GM10266 (cell line): ENCODE results near the gene DSPP.

Experiments used
- DNase-seq: peaks from one replicate; pipeline ENCODE4 v3.0.0; 2012; ENCODE audit errors: extremely low spot score
- TF ChIP-seq, protein P1 (sequence below): IDR thresholded peaks from 2 replicates; pipeline ENCODE4 v1.5.1; 2012; ENCODE audit warnings: mild to moderate bottlenecking, low read depth; ENCODE audit not compliant: control insufficient read depth, insufficient read depth; ENCODE audit errors: missing control alignments

Gene DSPP

DNA sequence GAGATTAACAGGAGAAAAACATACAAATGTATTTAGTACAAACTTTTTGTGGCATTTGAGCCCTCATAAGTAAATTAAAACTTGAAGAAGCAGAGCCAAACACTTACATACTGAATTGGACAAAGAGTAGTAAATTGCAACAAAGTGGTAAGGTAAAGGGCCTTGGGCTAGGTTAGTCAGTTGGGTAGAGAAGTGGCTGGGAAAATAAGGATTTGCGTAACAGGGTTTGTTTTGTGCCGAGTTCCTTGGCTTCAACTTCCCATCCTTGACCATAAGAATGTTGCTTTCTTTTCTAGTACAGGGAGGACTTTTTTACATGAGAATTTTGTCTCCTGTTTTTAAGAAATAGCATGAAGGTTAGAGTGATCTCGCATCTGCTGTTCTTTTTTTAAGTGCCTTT is 33.3 kb upstream of the DSPP start:
- no peak for DNase-seq

DNA sequence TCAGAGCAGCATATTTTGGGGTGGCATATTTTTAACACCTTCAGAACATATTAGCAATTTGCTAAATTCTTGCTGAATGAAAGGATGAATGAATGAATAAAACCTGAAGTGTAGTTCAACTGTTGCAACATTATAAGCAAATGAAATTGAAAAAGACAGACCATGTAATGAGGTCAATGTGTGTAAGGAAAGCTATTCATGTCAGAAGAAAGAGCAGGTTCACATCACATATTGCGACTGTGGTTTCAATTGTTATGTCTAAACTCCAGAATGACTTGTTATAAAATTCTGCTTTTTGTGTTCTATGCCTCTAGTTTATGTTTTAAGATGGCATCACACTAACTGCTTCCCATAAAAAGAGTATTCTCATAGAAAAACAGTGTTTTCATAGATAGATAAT is 32.9 kb upstream of the DSPP start:
- no peak for DNase-seq
- TF ChIP-seq, protein P1, sequence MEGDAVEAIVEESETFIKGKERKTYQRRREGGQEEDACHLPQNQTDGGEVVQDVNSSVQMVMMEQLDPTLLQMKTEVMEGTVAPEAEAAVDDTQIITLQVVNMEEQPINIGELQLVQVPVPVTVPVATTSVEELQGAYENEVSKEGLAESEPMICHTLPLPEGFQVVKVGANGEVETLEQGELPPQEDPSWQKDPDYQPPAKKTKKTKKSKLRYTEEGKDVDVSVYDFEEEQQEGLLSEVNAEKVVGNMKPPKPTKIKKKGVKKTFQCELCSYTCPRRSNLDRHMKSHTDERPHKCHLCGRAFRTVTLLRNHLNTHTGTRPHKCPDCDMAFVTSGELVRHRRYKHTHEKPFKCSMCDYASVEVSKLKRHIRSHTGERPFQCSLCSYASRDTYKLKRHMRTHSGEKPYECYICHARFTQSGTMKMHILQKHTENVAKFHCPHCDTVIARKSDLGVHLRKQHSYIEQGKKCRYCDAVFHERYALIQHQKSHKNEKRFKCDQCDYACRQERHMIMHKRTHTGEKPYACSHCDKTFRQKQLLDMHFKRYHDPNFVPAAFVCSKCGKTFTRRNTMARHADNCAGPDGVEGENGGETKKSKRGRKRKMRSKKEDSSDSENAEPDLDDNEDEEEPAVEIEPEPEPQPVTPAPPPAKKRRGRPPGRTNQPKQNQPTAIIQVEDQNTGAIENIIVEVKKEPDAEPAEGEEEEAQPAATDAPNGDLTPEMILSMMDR = no peak

More for the DNA sequence above, 33.3 kb upstream of the DSPP start:
- TF ChIP-seq, protein P1 = no peak

DNA sequence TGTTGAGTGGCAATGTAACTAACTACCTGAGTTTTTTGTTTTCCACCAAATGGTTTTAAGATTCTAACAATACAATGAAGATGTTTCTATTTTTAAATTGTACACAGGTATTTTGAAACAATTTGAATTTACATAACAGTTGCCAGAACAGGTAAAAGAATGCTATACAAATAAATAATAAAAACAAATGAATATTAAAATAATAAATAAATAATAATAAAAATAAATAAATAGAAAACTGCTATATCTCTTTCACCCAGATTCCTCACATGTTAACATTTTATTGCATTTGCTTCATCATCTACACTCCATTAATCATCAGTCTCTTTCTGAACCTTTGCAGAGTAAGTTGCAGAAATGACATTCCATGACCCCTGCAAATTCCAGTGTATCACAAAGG is 32.3 kb upstream of the DSPP start:
- TF ChIP-seq, protein P1 = no peak
- no peak for DNase-seq

DNA sequence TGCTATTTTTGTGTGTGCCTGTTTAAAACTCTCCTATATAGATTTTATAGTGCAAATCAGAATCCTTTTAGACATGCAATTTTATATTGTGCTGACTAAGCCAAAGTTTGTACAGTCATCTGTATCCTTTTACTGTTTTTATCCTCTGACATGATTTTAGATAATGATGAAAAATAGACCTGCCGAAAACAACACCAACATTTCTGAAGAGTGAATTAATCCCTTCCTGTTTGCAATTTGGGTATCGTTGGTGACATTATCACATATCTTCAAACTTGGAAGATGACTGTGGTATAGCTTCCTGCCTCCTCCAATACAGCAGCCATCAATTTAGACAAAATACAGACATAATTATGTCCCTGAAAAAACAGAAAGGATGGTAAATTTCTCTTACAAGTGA is 28.9 kb upstream of the DSPP start:
- DNase-seq = no peak
- TF ChIP-seq, protein P1 = no peak

DNA sequence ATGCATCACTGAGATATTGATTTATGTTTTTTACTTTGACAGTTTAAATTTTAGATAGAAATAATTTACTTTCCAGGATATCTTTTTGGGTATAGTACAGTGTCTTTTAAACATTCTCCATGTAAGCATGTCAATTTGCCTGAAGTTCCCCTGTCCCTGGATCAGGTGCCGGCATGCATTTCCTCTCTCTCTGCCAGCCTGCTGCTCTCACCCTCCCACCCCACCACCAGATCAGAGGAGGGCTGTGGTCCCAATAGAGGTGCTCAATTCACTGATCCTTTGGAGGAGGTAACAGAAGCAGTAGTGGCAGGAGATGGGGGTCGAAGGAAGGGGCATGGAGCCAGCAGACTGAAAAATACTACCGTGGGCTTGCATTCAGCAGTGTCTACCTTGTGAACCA is 28.3 kb upstream of the DSPP start:
- no peak for DNase-seq
- TF ChIP-seq, protein P1 = no peak

GRCh38 chr4:87584222-87584908 is 24.0 kb upstream of the DSPP start:
- TF ChIP-seq, protein P1 = no peak
- DNase-seq = no peak

DNA sequence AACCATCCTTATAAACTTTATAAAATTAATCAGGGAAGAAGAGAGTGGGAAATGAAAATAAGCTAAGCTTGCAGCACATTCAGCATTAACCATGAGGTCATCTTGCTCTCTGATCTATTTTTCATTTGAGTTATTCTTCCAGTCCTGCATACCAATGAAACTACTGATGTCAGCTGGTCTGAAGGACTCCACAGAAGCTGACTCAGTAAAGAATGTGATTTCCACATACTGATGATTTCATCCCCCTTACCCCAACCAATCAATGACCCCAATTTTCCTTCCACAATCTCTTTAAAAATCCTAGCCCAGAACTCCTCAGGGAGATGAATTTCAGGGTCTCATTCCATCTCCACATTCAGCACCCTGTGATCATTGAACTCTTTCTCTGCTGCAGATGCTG is 18.8 kb upstream of the DSPP start:
- DNase-seq = no peak
- TF ChIP-seq, protein P1 = no peak
